CD14-positive monocyte (primary cell): ENCODE data around the gene PPARGC1A. TPM values are rescaled to one million over a fixed set of nuclear protein-coding genes. Genes with fewer than 3 reads are reported as not detected.

ENCODE experiments used
- DNase-seq, 3 donors: peaks; one replicate each; pipeline ENCODE4 v3.0.0-alpha.2; 2011 to 2022
- H2AFZ ChIP-seq: 2 replicates; pipeline ENCODE4 v1.6.0; 2012; ENCODE audit warnings: mild to moderate bottlenecking, low read depth, low read length, inconsistent platforms; ENCODE audit not compliant: insufficient read depth, poor library complexity, severe bottlenecking
- H3K27ac ChIP-seq, 2 donors: 1 replicate in 1 of 2; 2 replicates in 1 of 2; pipeline ENCODE4 v1.5.1; 2012 to 2013; ENCODE audit warnings: low read length in 2 of 2, control low read depth in 1 of 2, inconsistent platforms in 1 of 2, low read depth in 1 of 2, mild to moderate bottlenecking in 1 of 2
- H3K27me3 ChIP-seq, 2 donors: one replicate each; pipeline versions ENCODE4 v1.6.0 to v1.6.1; 2011 to 2013; ENCODE audit warnings: low read length in 2 of 2; ENCODE audit not compliant: control insufficient read depth in 2 of 2, insufficient read depth in 2 of 2
- H3K36me3 ChIP-seq, 2 donors: replicated peaks in 1 of 2; 1 replicate in 1 of 2; 2 replicates in 1 of 2; pipeline versions ENCODE4 v1.5.1 to v1.6.1; 2012 to 2013; ENCODE audit warnings: low read length in 2 of 2, control low read depth in 1 of 2, inconsistent platforms in 1 of 2, mild to moderate bottlenecking in 1 of 2; ENCODE audit not compliant: insufficient read depth in 2 of 2, control insufficient read depth in 1 of 2
- H3K4me1 ChIP-seq, 2 donors: 1 replicate in 1 of 2; 2 replicates in 1 of 2; pipeline versions ENCODE4 v1.5.1 to v1.6.1; 2012 to 2013; ENCODE audit warnings: low read length in 2 of 2, control low read depth in 1 of 2, inconsistent platforms in 1 of 2, mild to moderate bottlenecking in 1 of 2, moderate library complexity in 1 of 2; ENCODE audit not compliant: insufficient read depth in 2 of 2, control insufficient read depth in 1 of 2
- H3K4me2 ChIP-seq: replicated peaks from 2 replicates; pipeline ENCODE3; 2012; ENCODE audit warnings: low read length, moderate library complexity, mild to moderate bottlenecking; ENCODE audit not compliant: poor library complexity, severe bottlenecking; ENCODE audit errors: extremely low read depth
- H3K4me3 ChIP-seq, 3 experiments: fragments of 200-600 bp in 1 of 3; sonication (generic) in 1 of 3; replicated peaks in 1 of 3; 1 replicate in 2 of 3; 2 replicates in 1 of 3; pipeline ENCODE4 v1.5.1; 2011 to 2013; ENCODE audit warnings: low read length in 3 of 3, mild to moderate bottlenecking in 3 of 3, control low read depth in 2 of 3, low read depth in 2 of 3, inconsistent platforms in 1 of 3, moderate library complexity in 1 of 3
- H3K79me2 ChIP-seq: 2 replicates; pipeline ENCODE4 v1.6.0; 2012; ENCODE audit warnings: mild to moderate bottlenecking, control low read depth, inconsistent platforms, low read length, moderate library complexity; ENCODE audit not compliant: insufficient read depth
- H3K9ac ChIP-seq: 2 replicates; pipeline ENCODE4 v1.6.0; 2017; ENCODE audit warnings: low read length, mild to moderate bottlenecking; ENCODE audit not compliant: insufficient read depth, poor library complexity, severe bottlenecking
- H3K9me3 ChIP-seq, 2 donors: replicated peaks in 1 of 2; 1 replicate in 1 of 2; 2 replicates in 1 of 2; pipeline versions ENCODE4 v1.5.1 to v1.6.1; 2012 to 2013; ENCODE audit warnings: low read length in 2 of 2, control low read depth in 1 of 2; ENCODE audit not compliant: control insufficient read depth in 1 of 2, insufficient read depth in 1 of 2
- H4K20me1 ChIP-seq: 2 replicates; pipeline ENCODE4 v1.6.0; 2012; ENCODE audit warnings: mild to moderate bottlenecking, low read length, control low read depth, moderate library complexity; ENCODE audit not compliant: insufficient read depth
- H3K27ac Mint-ChIP-seq, 7 donors: one replicate each; pipeline ENCODE4 v1.8.0; 2020; ENCODE audit warnings: mild to moderate bottlenecking in 7 of 7, mixed read lengths in 7 of 7, moderate library complexity in 6 of 7, inconsistent platforms in 2 of 7
- H3K27me3 Mint-ChIP-seq, 3 donors: one replicate each; pipeline ENCODE4 v1.8.0; 2021 to 2022; ENCODE audit warnings: low read depth in 3 of 3, mild to moderate bottlenecking in 3 of 3, mixed read lengths in 3 of 3, moderate library complexity in 3 of 3, inconsistent platforms in 1 of 3
- H3K36me3 Mint-ChIP-seq, 2 donors: one replicate each; pipeline ENCODE4 v1.8.0; 2020; ENCODE audit warnings: mixed read lengths in 2 of 2, inconsistent platforms in 1 of 2, mild to moderate bottlenecking in 1 of 2
- H3K4me1 Mint-ChIP-seq: one replicate; pipeline ENCODE4 v1.8.0; 2020; ENCODE audit warnings: mild to moderate bottlenecking, mixed read lengths
- H3K4me3 Mint-ChIP-seq, 2 donors: one replicate each; pipeline ENCODE4 v1.8.0; 2020; ENCODE audit warnings: mild to moderate bottlenecking in 2 of 2, mixed read lengths in 2 of 2, moderate library complexity in 1 of 2
- H3K9me3 Mint-ChIP-seq, 7 donors: one replicate each; pipeline ENCODE4 v1.8.0; 2020 to 2022; ENCODE audit warnings: mixed read lengths in 7 of 7, mild to moderate bottlenecking in 6 of 7, moderate library complexity in 6 of 7, inconsistent platforms in 2 of 7
- CTCF ChIP-seq: fragments of 200-600 bp; IDR thresholded peaks from one replicate; pipeline ENCODE4 v1.8.0; 2022; ENCODE audit warnings: antibody characterized with exemption, mild to moderate bottlenecking
- WGBS: methylation state at CpG from one replicate; pipeline ENCODE4 v1.1.5; 2013; ENCODE audit warnings: missing lambda C conversion rate; ENCODE audit not compliant: insufficient coverage; 5-methylcytosine and 5-hydroxymethylcytosine counted together
- intact Hi-C, 2 donors: fragments of 100-400 bp; cut with micrococcal nuclease; formaldehyde crosslinking; loops; one replicate each; pipeline versions ENCODE4 v1.15.0 to v1.15.1; 2023
- polyA plus RNA-seq, 3 donors: library from polyadenylated mRNA; depleted of rRNA in 1 of 3; unstranded in 2 of 3; stranded (reverse) in 1 of 3; fragments of 300-500 nt in 2 of 3; fragments of >200 nt in 1 of 3; fragmentation: Illumina TruSeq in 2 of 3; gene quantifications; 1 replicate in 2 of 3; 2 replicates in 1 of 3; pipeline ENCODE4 v1.2.3, GENCODE V29; 2012 to 2021

Gene PPARGC1A
- polyA plus RNA-seq, 3 donors: 0.58 to 1.1 (median 0.79) TPM

GRCh38 chr4:23853986-23854660 is 35.7 kb downstream of the PPARGC1A start:
- Mint-ChIP-seq H3K9me3 (peaks cover 0 to 1% (median 0%) of the 10 kb centered on the region in 7 donors), H3K4me3 (no peak overlapping the region), H3K27me3 (peaks cover 0 to 5% (median 3%) of the 10 kb centered on the region in 3 donors), H3K4me1 (no peaks in the 10 kb centered on the region), H3K36me3 (no peaks in the 10 kb centered on the region), H3K27ac (no peak overlapping the region)
- no peak for TF ChIP-seq CTCF
- no peaks in the 10 kb centered on the region for H3K27me3 ChIP-seq
- intact Hi-C loops: no loop called here
- H4K20me1 ChIP-seq: no peaks in the 10 kb centered on the region
- no peak for DNase-seq
- H3K27ac ChIP-seq: no peak overlapping the region
- no peaks in the 10 kb centered on the region for H3K36me3 ChIP-seq
- no peak overlapping the region for H3K4me2 ChIP-seq
- WGBS: 100% methylated on average over 1 of the region's 4 CpGs
- no peaks in the 10 kb centered on the region for H3K79me2 ChIP-seq
- no peak overlapping the region for H2AFZ ChIP-seq
- H3K4me3 ChIP-seq: no peak overlapping the region
- H3K9ac ChIP-seq: no peak overlapping the region
- H3K9me3 ChIP-seq: no peaks in the 10 kb centered on the region
- H3K4me1 ChIP-seq: no peaks in the 10 kb centered on the region

- no peak overlapping the region for H3K9ac ChIP-seq
- H3K27ac Mint-ChIP-seq: no peak overlapping the region
Measured at GRCh38 chr4:23851464-23851863, 38.4 kb downstream of the PPARGC1A start.

More at GRCh38 chr4:23851464-23851863, 38.4 kb downstream of the PPARGC1A start:
- H3K9me3 ChIP-seq: no peaks in the 10 kb centered on the region
- H3K4me3 Mint-ChIP-seq: no peak overlapping the region
- H4K20me1 ChIP-seq: no peaks in the 10 kb centered on the region
- no peak overlapping the region for H2AFZ ChIP-seq
- DNase-seq: no peak
- no peaks in the 10 kb centered on the region for H3K4me1 ChIP-seq
- no peak for TF ChIP-seq CTCF
- 67% methylated on average over 1 of the region's 2 CpGs for WGBS
- H3K9me3 Mint-ChIP-seq: peaks cover 0 to 3% (median 0%) of the 10 kb centered on the region in 7 donors
- H3K27ac ChIP-seq: no peak overlapping the region
- no peaks in the 10 kb centered on the region for H3K36me3 Mint-ChIP-seq
- no peaks in the 10 kb centered on the region for H3K36me3 ChIP-seq
- no peak overlapping the region for H3K4me2 ChIP-seq
- intact Hi-C loops: no loop called here
- no peaks in the 10 kb centered on the region for H3K79me2 ChIP-seq
- no peaks in the 10 kb centered on the region for H3K4me1 Mint-ChIP-seq
- no peaks in the 10 kb centered on the region for H3K27me3 ChIP-seq
- no peak overlapping the region for H3K4me3 ChIP-seq
- peaks cover 0 to 5% (median 4%) of the 10 kb centered on the region in 3 donors for H3K27me3 Mint-ChIP-seq
